Esophagus muscularis mucosa (tissue), 4 donors: ENCODE results near the gene ATE1.

Experiments used
- CTCF ChIP-seq, 3 experiments: fragments of 200-600 bp in 2 of 3; fragments of 450-650 bp in 1 of 3; sonication (generic) in 2 of 3; IDR thresholded peaks; one replicate each; pipeline ENCODE4 v1.5.1; 2017 to 2019; ENCODE audit warnings: antibody characterized with exemption in 3 of 3, mild to moderate bottlenecking in 2 of 3, moderate library complexity in 1 of 3
- EP300 ChIP-seq: sonication (generic); formaldehyde crosslinking; IDR thresholded peaks from one replicate; pipeline ENCODE4 v1.6.1; 2017; ENCODE audit warnings: antibody characterized with exemption
- POLR2A ChIP-seq: fragments of 450-650 bp; IDR thresholded peaks from one replicate; pipeline ENCODE4 v1.6.1; 2017; ENCODE audit warnings: antibody characterized with exemption, moderate library complexity, mild to moderate bottlenecking, low read depth

GRCh38 chr10:121853950-121854349 is 73.9 kb downstream of the ATE1 start:
- TF ChIP-seq EP300 (no peak), CTCF (IDR thresholded peaks at IDR 0.05) (no peak), POLR2A (no peak)
